ENCODE data around the gene HOXA2. TPM values are rescaled to one million over a fixed set of nuclear protein-coding genes. Genes with fewer than 3 reads are reported as not detected.

Gene HOXA2
- total RNA-seq, 1 experiment from 2014 or later = 3.2 TPM

GRCh38 chr7:27071622-27072390 is 30.7 kb downstream of the HOXA2 start:
- Mint-ChIP-seq H3K36me3 (ENCODE audit: insufficient read depth, unreplicated experiment) (no peaks in the 10 kb centered on the region), H3K27ac (ENCODE audit: unreplicated experiment) (no peak overlapping the region), H3K27me3 (ENCODE audit: unreplicated experiment) (no peaks in the 10 kb centered on the region), H3K9me3 (ENCODE audit: low read depth, unreplicated experiment) (no peaks in the 10 kb centered on the region), H3K4me1 (ENCODE audit: low read depth, unreplicated experiment) (peaks cover 20% of the 10 kb centered on the region), H3K4me3 (ENCODE audit: low read depth, unreplicated experiment) (no peak overlapping the region)
- intact Hi-C loops (cut with micrococcal nuclease; ENCODE audit: unreplicated experiment) = no loop called here
- no peak for DNase-seq
- no peak for TF ChIP-seq CTCF (IDR thresholded peaks at IDR 0.05; ENCODE audit: unreplicated experiment)
- CTCF ChIA-PET = interaction anchor here (0.6 kb wide), 1 partner anchor 14 kb away, joined by 3 read pairs; no protein-coding TSS in a partner anchor
- no TSS peak for BruUV-seq (replicated peaks)

GRCh38 chr7:27068259-27068658 is 34.2 kb downstream of the HOXA2 start:
- Mint-ChIP-seq H3K4me3 (ENCODE audit: low read depth, unreplicated experiment) (no peak overlapping the region), H3K27ac (ENCODE audit: unreplicated experiment) (no peak overlapping the region), H3K36me3 (ENCODE audit: insufficient read depth, unreplicated experiment) (no peaks in the 10 kb centered on the region), H3K27me3 (ENCODE audit: unreplicated experiment) (no peaks in the 10 kb centered on the region), H3K4me1 (ENCODE audit: low read depth, unreplicated experiment) (peaks cover 33% of the 10 kb centered on the region), H3K9me3 (ENCODE audit: low read depth, unreplicated experiment) (no peaks in the 10 kb centered on the region)
- CTCF ChIA-PET = no interaction called here
- BruUV-seq (replicated peaks) = no TSS peak
- no peak for DNase-seq
- intact Hi-C loops (cut with micrococcal nuclease; ENCODE audit: unreplicated experiment) = no loop called here
- TF ChIP-seq CTCF (IDR thresholded peaks at IDR 0.05; ENCODE audit: unreplicated experiment) = no peak

- BruUV-seq (replicated peaks) = no TSS peak
- intact Hi-C loops (cut with micrococcal nuclease; ENCODE audit: unreplicated experiment) = no loop called here
- H3K36me3 Mint-ChIP-seq (ENCODE audit: insufficient read depth, unreplicated experiment) = no peaks in the 10 kb centered on the region
- peaks cover 15% of the 10 kb centered on the region for H3K4me1 Mint-ChIP-seq (ENCODE audit: low read depth, unreplicated experiment)
- H3K9me3 Mint-ChIP-seq (ENCODE audit: low read depth, unreplicated experiment) = no peaks in the 10 kb centered on the region
- no peaks in the 10 kb centered on the region for H3K27me3 Mint-ChIP-seq (ENCODE audit: unreplicated experiment)
- DNase-seq = no peak
- no peak for TF ChIP-seq CTCF (IDR thresholded peaks at IDR 0.05; ENCODE audit: unreplicated experiment)
- CTCF ChIA-PET = interaction anchor here (0.9 kb wide), 1 partner anchor 18 kb away, joined by 3 read pairs; no protein-coding TSS in a partner anchor
- H3K4me3 Mint-ChIP-seq (ENCODE audit: low read depth, unreplicated experiment) = no peak overlapping the region
- no peak overlapping the region for H3K27ac Mint-ChIP-seq (ENCODE audit: unreplicated experiment)
Measured at GRCh38 chr7:27066148-27066547, 36.3 kb downstream of the HOXA2 start.

GRCh38 chr7:27065709-27066108 is 36.8 kb downstream of the HOXA2 start:
- no TSS peak for BruUV-seq (replicated peaks)
- Mint-ChIP-seq H3K27ac (ENCODE audit: unreplicated experiment) (no peak overlapping the region), H3K4me3 (ENCODE audit: low read depth, unreplicated experiment) (no peak overlapping the region), H3K27me3 (ENCODE audit: unreplicated experiment) (no peaks in the 10 kb centered on the region), H3K9me3 (ENCODE audit: low read depth, unreplicated experiment) (no peaks in the 10 kb centered on the region), H3K36me3 (ENCODE audit: insufficient read depth, unreplicated experiment) (no peaks in the 10 kb centered on the region), H3K4me1 (ENCODE audit: low read depth, unreplicated experiment) (peaks cover 15% of the 10 kb centered on the region)
- intact Hi-C loops (cut with micrococcal nuclease; ENCODE audit: unreplicated experiment) = no loop called here
- no peak for TF ChIP-seq CTCF (IDR thresholded peaks at IDR 0.05; ENCODE audit: unreplicated experiment)
- no peak for DNase-seq
- CTCF ChIA-PET = interaction anchor here (0.9 kb wide), 1 partner anchor 18 kb away, joined by 3 read pairs; no protein-coding TSS in a partner anchor

Data from Calu3 (cell line).